Nephron (organoid): ENCODE results near the gene TMEM184C.

Experiments used
- H3K27ac Mint-ChIP-seq, 3 experiments: 2 replicates each; pipeline ENCODE4 v1.8.0; 2020; ENCODE audit warnings: mixed read lengths in 3 of 3, mild to moderate bottlenecking in 2 of 3, moderate library complexity in 1 of 3
- H3K27me3 Mint-ChIP-seq: 2 replicates; pipeline ENCODE4 v1.8.0; 2021; ENCODE audit warnings: low read depth, mild to moderate bottlenecking, moderate library complexity, mixed read lengths
- H3K36me3 Mint-ChIP-seq: 2 replicates; pipeline ENCODE4 v1.8.0; 2020; ENCODE audit warnings: low read depth, mixed read lengths
- H3K4me1 Mint-ChIP-seq: 2 replicates; pipeline ENCODE4 v1.8.0; 2020; ENCODE audit warnings: mixed read lengths
- H3K4me3 Mint-ChIP-seq, 3 experiments: 2 replicates each; pipeline ENCODE4 v1.8.0; 2020; ENCODE audit warnings: mild to moderate bottlenecking in 3 of 3, mixed read lengths in 3 of 3, moderate library complexity in 2 of 3
- H3K9me3 Mint-ChIP-seq: 2 replicates; pipeline ENCODE4 v1.8.0; 2020; ENCODE audit warnings: mixed read lengths
- CTCF ChIP-seq, 3 experiments: fragments of 200-600 bp; sonication (generic); IDR thresholded peaks; one replicate each; pipeline ENCODE4 v1.5.0; 2021; ENCODE audit warnings: antibody characterized with exemption in 3 of 3; ENCODE audit not compliant: unreplicated experiment in 3 of 3

TMEM184C gene

GRCh38 chr4:147617173-147617840, at the start of gene TMEM184C:
Gene TMEM184C (plus strand): TSS chr4:147617397. CDS start chr4:147617957, 560 bp downstream.
- H3K4me1 Mint-ChIP-seq: peaks cover 26% of the 10 kb centered on the region
- H3K4me3 Mint-ChIP-seq: peak within 1 kb of the TSS; percentile 90 to 93 (median 92)
- TF ChIP-seq CTCF (IDR thresholded peaks at IDR 0.05; ENCODE audit: unreplicated experiment in 3 of 3): no peak
- peak within 1 kb of the TSS; percentile 77 to 95 (median 87) for H3K27ac Mint-ChIP-seq
- H3K9me3 Mint-ChIP-seq: no peaks in the 10 kb centered on the region
- peaks cover 14% of the 10 kb centered on the region for H3K36me3 Mint-ChIP-seq
- H3K27me3 Mint-ChIP-seq: no peaks in the 10 kb centered on the region

GRCh38 chr4:147570616-147571015, 46.6 kb upstream of the TMEM184C start:
- H3K4me1 Mint-ChIP-seq: no peaks in the 10 kb centered on the region
- no peak overlapping the region for H3K4me3 Mint-ChIP-seq
- H3K27me3 Mint-ChIP-seq: peaks cover 4% of the 10 kb centered on the region
- H3K36me3 Mint-ChIP-seq: peaks cover 3% of the 10 kb centered on the region
- peaks cover 17% of the 10 kb centered on the region for H3K9me3 Mint-ChIP-seq
- TF ChIP-seq CTCF (IDR thresholded peaks at IDR 0.05; ENCODE audit: unreplicated experiment in 3 of 3): no peak
- peak overlapping the region in 1 of 3 experiments; percentile 5 for H3K27ac Mint-ChIP-seq

- Mint-ChIP-seq H3K27ac (no peak overlapping the region), H3K4me1 (no peaks in the 10 kb centered on the region), H3K27me3 (peaks cover 4% of the 10 kb centered on the region), H3K9me3 (peaks cover 17% of the 10 kb centered on the region), H3K4me3 (no peak overlapping the region), H3K36me3 (peaks cover 3% of the 10 kb centered on the region)
- TF ChIP-seq CTCF (IDR thresholded peaks at IDR 0.05; ENCODE audit: unreplicated experiment in 3 of 3): no peak
Observed at GRCh38 chr4:147571036-147571770, 46.0 kb upstream of the TMEM184C start.

GRCh38 chr4:147576084-147576483, 41.1 kb upstream of the TMEM184C start:
- H3K27me3 Mint-ChIP-seq: peaks cover 4% of the 10 kb centered on the region
- no peak overlapping the region for H3K4me3 Mint-ChIP-seq
- H3K36me3 Mint-ChIP-seq: peaks cover 6% of the 10 kb centered on the region
- H3K27ac Mint-ChIP-seq: no peak overlapping the region
- no peaks in the 10 kb centered on the region for H3K9me3 Mint-ChIP-seq
- TF ChIP-seq CTCF (IDR thresholded peaks at IDR 0.05; ENCODE audit: unreplicated experiment in 3 of 3): no peak
- H3K4me1 Mint-ChIP-seq: no peaks in the 10 kb centered on the region

- no peaks in the 10 kb centered on the region for H3K4me1 Mint-ChIP-seq
- no peak overlapping the region for H3K4me3 Mint-ChIP-seq
- no peak overlapping the region for H3K27ac Mint-ChIP-seq
- TF ChIP-seq CTCF (IDR thresholded peaks at IDR 0.05; ENCODE audit: unreplicated experiment in 3 of 3): no peak
- peaks cover 4% of the 10 kb centered on the region for H3K27me3 Mint-ChIP-seq
- no peaks in the 10 kb centered on the region for H3K9me3 Mint-ChIP-seq
- H3K36me3 Mint-ChIP-seq: peaks cover 6% of the 10 kb centered on the region
Observed at GRCh38 chr4:147578051-147578476, 39.1 kb upstream of the TMEM184C start.
